Keratinocyte (primary cell): ENCODE results near the gene MTCP1.
A peak's percentile ranks its signal among the peaks of the same experiment; 100 is the strongest.

ENCODE experiments used
- CTCF ChIP-seq, 3 experiments: IDR thresholded peaks in 1 of 3; conservative IDR thresholded peaks in 1 of 3; optimal IDR thresholded peaks in 1 of 3; 2 replicates in 2 of 3; 3 replicates in 1 of 3; pipeline versions ENCODE3 to v1.5.1; 2011; ENCODE audit warnings: low read length in 3 of 3, mild to moderate bottlenecking in 3 of 3, moderate library complexity in 2 of 3, control low read depth in 1 of 3, inconsistent platforms in 1 of 3; ENCODE audit not compliant: insufficient read depth in 2 of 3; ENCODE audit errors: extremely low read depth in 1 of 3
- EZH2 ChIP-seq: IDR thresholded peaks from one replicate; pipeline ENCODE4 v1.6.1; 2012; ENCODE audit warnings: inconsistent platforms, mild to moderate bottlenecking, low read length, moderate library complexity

DNA sequence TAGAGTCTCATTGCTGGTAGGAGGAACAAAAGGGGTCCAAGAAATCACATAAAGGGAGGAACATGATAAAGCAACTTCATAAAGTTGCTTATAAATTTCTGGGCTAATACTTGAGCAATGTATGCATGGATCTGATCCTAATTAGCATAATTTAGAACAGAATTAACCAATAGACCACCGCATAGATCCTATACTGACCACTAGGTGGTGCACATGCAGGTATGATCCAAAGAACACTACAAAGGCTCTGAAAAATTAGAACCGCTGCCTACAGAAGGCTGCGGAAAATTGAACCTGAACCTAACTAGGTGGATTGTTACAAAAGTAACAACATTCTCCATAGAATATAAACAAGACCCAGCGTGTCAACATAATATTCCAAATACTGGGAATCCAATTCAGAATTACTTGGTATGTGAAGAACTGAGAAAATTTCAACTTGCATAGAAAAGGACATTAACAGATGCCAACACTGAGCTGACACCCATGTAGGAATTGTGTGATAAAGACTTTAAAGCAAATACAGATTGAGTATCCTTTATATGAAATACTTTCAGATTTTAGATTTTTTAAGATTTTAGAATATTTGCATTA lies 23.6 kb upstream of the MTCP1 start:
- peak in 2 of 3 experiments; percentile 33 to 39 for TF ChIP-seq CTCF (optimal IDR thresholded peaks at IDR 0.05 in 1 of 3, IDR thresholded peaks at IDR 0.05 in 1 of 3, conservative IDR thresholded peaks at IDR 0.05 in 1 of 3; ENCODE audit: extremely low read depth in 1 of 3, insufficient read depth in 2 of 3, low read length in 3 of 3)
- TF ChIP-seq EZH2, result no peak
